H1 (cell line): ENCODE data around the gene RMDN2. TPM values are rescaled to one million over a fixed set of nuclear protein-coding genes. Genes with fewer than 3 reads are reported as not detected.

Experiments used
- CTCF ChIA-PET: fragments of 300-600 bp; sonication (Branson Sonifier 250); formaldehyde crosslinking; loops from one replicate; lab custom pipeline; 2021; ENCODE audit not compliant: partially characterized antibody; lab: Charles Lee
- POLR2A ChIA-PET: fragments of 300-600 bp; sonication (Branson Sonifier 250); formaldehyde crosslinking; loops from one replicate; lab custom pipeline; 2021; ENCODE audit warnings: inconsistent platforms; ENCODE audit not compliant: partially characterized antibody; lab: Charles Lee
- DNase-seq, 2 experiments: peaks; one replicate each; pipeline versions ENCODE4 v3.0.0 to v3.0.0-alpha.2; 2010 to 2022; ENCODE audit warnings: low spot score in 2 of 2, low read depth in 1 of 2, mixed read lengths in 1 of 2
- FAIRE-seq: peaks from 2 replicates; lab custom pipeline; 2011; peaks lifted over from hg19 to GRCh38; lab: Jason Lieb, UNC
- H2AFZ ChIP-seq: 2 replicates; pipeline ENCODE4 v1.8.1; 2012; ENCODE audit warnings: low read length, inconsistent platforms
- H2AK5ac ChIP-seq: 2 replicates; pipeline ENCODE4 v1.6.1; 2013; ENCODE audit warnings: low read depth, low read length
- H2BK120ac ChIP-seq: replicated peaks from 2 replicates; pipeline ENCODE3; 2013; ENCODE audit warnings: low read depth, low read length, inconsistent platforms
- H2BK12ac ChIP-seq: 2 replicates; pipeline ENCODE4 v1.6.1; 2013; ENCODE audit warnings: low read depth, low read length
- H2BK15ac ChIP-seq: 2 replicates; pipeline ENCODE4 v1.6.1; 2013; ENCODE audit warnings: low read length
- H2BK20ac ChIP-seq: 2 replicates; pipeline ENCODE4 v1.6.1; 2013; ENCODE audit warnings: low read length
- H2BK5ac ChIP-seq: 2 replicates; pipeline ENCODE4 v1.6.1; 2013; ENCODE audit warnings: low read depth, low read length
- H3K14ac ChIP-seq: 2 replicates; pipeline ENCODE4 v1.6.1; 2013; ENCODE audit warnings: inconsistent platforms; ENCODE audit not compliant: insufficient read length
- H3K18ac ChIP-seq: 2 replicates; pipeline ENCODE4 v1.6.1; 2013; ENCODE audit warnings: low read length; ENCODE audit errors: extremely low read depth
- H3K23ac ChIP-seq: 2 replicates; pipeline ENCODE4 v1.6.1; 2013; ENCODE audit warnings: inconsistent platforms; ENCODE audit not compliant: insufficient read length
- H3K23me2 ChIP-seq: 2 replicates; pipeline ENCODE4 v1.6.1; 2013; ENCODE audit warnings: low read depth, low read length
- H3K27ac ChIP-seq: 2 replicates; pipeline ENCODE4 v1.6.1; 2011; ENCODE audit warnings: low read depth, low read length, inconsistent platforms
- H3K27me3 ChIP-seq, 4 experiments: replicated peaks in 1 of 4; 1 replicate in 1 of 4; 2 replicates in 3 of 4; pipeline versions ENCODE4 v1.6.1 to v1.8.1; 2011 to 2013; ENCODE audit warnings: low read length in 3 of 4, mild to moderate bottlenecking in 3 of 4, inconsistent platforms in 2 of 4, mixed read lengths in 2 of 4, moderate library complexity in 1 of 4; ENCODE audit not compliant: control insufficient read depth in 3 of 4, insufficient read depth in 3 of 4; ENCODE audit errors: extremely low read depth in 1 of 4
- H3K36me3 ChIP-seq, 4 experiments: 2 replicates each; pipeline versions ENCODE4 v1.6.1 to v1.8.1; 2011 to 2013; ENCODE audit warnings: mild to moderate bottlenecking in 4 of 4, low read length in 3 of 4, moderate library complexity in 2 of 4, control low read depth in 1 of 4, inconsistent platforms in 1 of 4; ENCODE audit not compliant: insufficient read depth in 4 of 4, control insufficient read depth in 2 of 4
- H3K4ac ChIP-seq: replicated peaks from 2 replicates; pipeline ENCODE3; 2013; ENCODE audit warnings: low read length, low read depth, mixed read lengths, inconsistent platforms; ENCODE audit not compliant: insufficient read length
- H3K4me1 ChIP-seq, 4 experiments: replicated peaks in 1 of 4; 1 replicate in 1 of 4; 2 replicates in 3 of 4; pipeline versions ENCODE4 v1.6.1 to v1.8.1; 2011 to 2013; ENCODE audit warnings: low read length in 3 of 4, inconsistent platforms in 2 of 4, mixed read lengths in 1 of 4; ENCODE audit not compliant: insufficient read depth in 4 of 4, control insufficient read depth in 3 of 4
- H3K4me2 ChIP-seq, 2 experiments: 2 replicates each; pipeline versions ENCODE4 v1.6.1 to v1.8.1; 2011 to 2013; ENCODE audit warnings: low read depth in 2 of 2, low read length in 2 of 2, control low read depth in 1 of 2, inconsistent platforms in 1 of 2, mild to moderate bottlenecking in 1 of 2; ENCODE audit not compliant: insufficient read depth in 1 of 2
- H3K4me3 ChIP-seq, 4 experiments: fragments of 200-600, 300-600 bp in 1 of 4; sonication (generic), shearing (Covaris generic), sonication (Bioruptor Twin) in 1 of 4; 2 replicates each; pipeline versions ENCODE4 v1.5.1 to v1.8.1; 2011 to 2016; ENCODE audit warnings: low read length in 4 of 4, low read depth in 3 of 4, control low read depth in 2 of 4, inconsistent platforms in 2 of 4, mild to moderate bottlenecking in 2 of 4, mixed read lengths in 1 of 4, moderate library complexity in 1 of 4; ENCODE audit not compliant: insufficient read depth in 2 of 4; ENCODE audit errors: extremely low read depth in 1 of 4
- H3K56ac ChIP-seq: replicated peaks from 2 replicates; pipeline ENCODE3; 2013; ENCODE audit warnings: low read depth, mild to moderate bottlenecking, mixed read lengths, low read length, inconsistent platforms; ENCODE audit not compliant: insufficient read length
- H3K79me1 ChIP-seq: 2 replicates; pipeline ENCODE4 v1.6.1; 2013; ENCODE audit warnings: low read depth, low read length, control low read depth
- H3K79me2 ChIP-seq, 2 experiments: 2 replicates each; pipeline versions ENCODE4 v1.6.1 to v1.8.1; 2012 to 2013; ENCODE audit warnings: low read length in 2 of 2, mild to moderate bottlenecking in 2 of 2, inconsistent platforms in 1 of 2; ENCODE audit not compliant: insufficient read depth in 2 of 2, control insufficient read depth in 1 of 2
- H3K9ac ChIP-seq, 4 experiments: replicated peaks in 1 of 4; 1 replicate in 1 of 4; 2 replicates in 3 of 4; pipeline versions ENCODE4 v1.6.1 to v1.8.1; 2011 to 2013; ENCODE audit warnings: low read depth in 3 of 4, low read length in 3 of 4, control low read depth in 2 of 4, mild to moderate bottlenecking in 2 of 4, moderate library complexity in 2 of 4, inconsistent platforms in 1 of 4; ENCODE audit errors: extremely low read depth in 1 of 4
- H3K9me3 ChIP-seq, 2 experiments: 2 replicates each; pipeline versions ENCODE4 v1.6.1 to v1.8.1; 2012 to 2013; ENCODE audit warnings: mild to moderate bottlenecking in 2 of 2, moderate library complexity in 2 of 2, control low read depth in 1 of 2, inconsistent platforms in 1 of 2, low read depth in 1 of 2, low read length in 1 of 2, mixed read lengths in 1 of 2; ENCODE audit not compliant: insufficient read depth in 2 of 2
- H4K20me1 ChIP-seq, 2 experiments: replicated peaks in 1 of 2; 2 replicates each; pipeline versions ENCODE3 to v1.8.1; 2011 to 2013; ENCODE audit warnings: inconsistent platforms in 2 of 2, low read length in 2 of 2, mild to moderate bottlenecking in 1 of 2; ENCODE audit not compliant: insufficient read depth in 2 of 2, control insufficient read depth in 1 of 2
- H4K5ac ChIP-seq: 2 replicates; pipeline ENCODE4 v1.6.1; 2013; ENCODE audit warnings: low read length, low read depth, mixed read lengths, inconsistent platforms; ENCODE audit not compliant: insufficient read length
- H4K8ac ChIP-seq: 2 replicates; pipeline ENCODE4 v1.8.0; 2013; ENCODE audit warnings: mild to moderate bottlenecking, moderate library complexity, low read length, inconsistent platforms; ENCODE audit not compliant: insufficient read depth; ENCODE audit errors: extremely low read depth
- H4K91ac ChIP-seq: replicated peaks from 2 replicates; pipeline ENCODE3; 2013; ENCODE audit warnings: low read length, mixed read lengths, inconsistent platforms; ENCODE audit not compliant: insufficient read length
- ATF3 ChIP-seq: IDR thresholded peaks from 2 replicates; pipeline ENCODE4 v1.6.1; 2011; ENCODE audit warnings: low read depth, mild to moderate bottlenecking, low read length; ENCODE audit not compliant: insufficient read depth
- BACH1 ChIP-seq: IDR thresholded peaks from 2 replicates; pipeline ENCODE4 v1.6.1; 2012; ENCODE audit warnings: low read length, improper control_type of control experiment
- CBX5 ChIP-seq: fragments of 300-800, 300-1000 bp; sonication (generic); IDR thresholded peaks from 2 replicates; pipeline ENCODE4 v1.7.1; 2016; ENCODE audit warnings: antibody characterized with exemption, low read length, low read depth
- EGR1 ChIP-seq: IDR thresholded peaks from 2 replicates; pipeline ENCODE4 v1.6.1; 2011; ENCODE audit warnings: low read depth, low read length, borderline replicate concordance
- GABPA ChIP-seq: IDR thresholded peaks from 2 replicates; pipeline ENCODE4 v1.6.1; 2011; ENCODE audit warnings: mild to moderate bottlenecking, low read length, moderate library complexity, borderline replicate concordance; ENCODE audit not compliant: insufficient read depth
- KDM5A ChIP-seq: fragments of 200-600 bp; IDR thresholded peaks from 2 replicates; pipeline ENCODE4 v1.7.1; 2012; ENCODE audit warnings: mild to moderate bottlenecking, low read length, inconsistent platforms, mixed read lengths
- POLR2A ChIP-seq, 2 experiments: IDR thresholded peaks; 1 replicate in 1 of 2; 2 replicates in 1 of 2; pipeline ENCODE4 v1.6.1; 2011; ENCODE audit warnings: low read depth in 2 of 2, low read length in 2 of 2, mild to moderate bottlenecking in 2 of 2; ENCODE audit errors: control extremely low read depth in 1 of 2
- RBBP5 ChIP-seq: IDR thresholded peaks from 2 replicates; pipeline ENCODE4 v1.7.1; 2012; ENCODE audit warnings: low read depth, mild to moderate bottlenecking, inconsistent platforms, low read length, moderate library complexity, borderline replicate concordance
- SAP30 ChIP-seq: fragments of 300-600 bp; sonication (generic); IDR thresholded peaks from 2 replicates; pipeline ENCODE4 v1.7.1; 2012; ENCODE audit warnings: low read length, moderate library complexity, mild to moderate bottlenecking, inconsistent platforms; ENCODE audit not compliant: insufficient read depth, insufficient replicate concordance
- SUZ12 ChIP-seq: fragments of 200-600 bp; sonication (generic); IDR thresholded peaks from 2 replicates; pipeline ENCODE4 v1.6.1; 2012; ENCODE audit warnings: mild to moderate bottlenecking, inconsistent platforms, low read length, moderate library complexity, mixed read lengths
- polyA plus RNA-seq, 7 experiments: library from polyadenylated mRNA; depleted of rRNA in 3 of 7; stranded (reverse) in 5 of 7; unstranded in 2 of 7; fragments of >200 nt in 5 of 7; fragments of 200-250 nt in 2 of 7; gene quantifications; 1 replicate in 5 of 7; 2 replicates in 1 of 7; 4 replicates in 1 of 7; pipeline versions ENCODE4 v1.2.1 to v1.2.3, GENCODE V29; 2011 to 2013; ENCODE audit warnings: missing spikeins in 2 of 7, mixed read lengths in 2 of 7
- total RNA-seq: library from RNA; stranded (reverse); fragmentation: NEBNext Ultra II Directional; extraction: Animal tissue kit (Norgen Biotek cat#: 25700); gene quantifications from 2 replicates; pipeline ENCODE4 v1.2.1, GENCODE V29; 2021

Gene RMDN2
- total and polyA plus RNA-seq, 2 of the 8 experiments (the other 6 are each of a cell fraction or from before 2014, with no cell fraction given): 0.53 to 3.0 TPM

- H3K18ac ChIP-seq: no peak overlapping the region
- TF ChIP-seq CBX5 (no peak), RBBP5 (no peak), SUZ12 (no peak), EGR1 (no peak), SAP30 (no peak), ATF3 (no peak), BACH1 (no peak), GABPA (no peak), POLR2A (IDR thresholded peaks at IDR 0.05; ENCODE audit: control extremely low read depth in 1 of 2, low read depth in 2 of 2, low read length in 2 of 2) (no peak), KDM5A (no peak)
- TF ChIP-seq, all 59 proteins: peak for 0
- no peak for DNase-seq
- Histone ChIP-seq H2AFZ (no peak overlapping the region), H3K4me2 (no peak overlapping the region), H2BK5ac (no peak overlapping the region), H3K4me3 (no peak overlapping the region), H3K4ac (no peak overlapping the region), H3K79me2 (no peaks in the 10 kb centered on the region), H3K14ac (no peak overlapping the region), H3K79me1 (no peaks in the 10 kb centered on the region), H4K20me1 (no peaks in the 10 kb centered on the region), H2BK15ac (no peak overlapping the region), H3K27me3 (no peaks in the 10 kb centered on the region), H3K23me2 (no peaks in the 10 kb centered on the region), H4K91ac (no peak overlapping the region), H2AK5ac (no peak overlapping the region), H4K5ac (no peak overlapping the region), H3K27ac (no peak overlapping the region), H2BK120ac (no peak overlapping the region), H2BK12ac (no peak overlapping the region), H3K9ac (no peak overlapping the region), H3K4me1 (no peaks in the 10 kb centered on the region), H3K36me3 (no peaks in the 10 kb centered on the region), H3K9me3 (no peaks in the 10 kb centered on the region), H3K23ac (no peak overlapping the region), H3K56ac (no peak overlapping the region), H2BK20ac (no peak overlapping the region), H4K8ac (no peak overlapping the region)
- FAIRE-seq: no peak
- CTCF ChIA-PET: no interaction called here
- POLR2A ChIA-PET: no interaction called here
Observed at GRCh38 chr2:37918742-37919186, 6.3 kb upstream of the RMDN2 start.
